OCI-LY3 (cell line): ENCODE results near the gene PIGU.

ENCODE experiments used
- H2AFZ ChIP-seq: fragments of 200-600, 300-600 bp; shearing (Covaris generic); 2 replicates; pipeline ENCODE4 v1.6.0; 2014; ENCODE audit warnings: antibody characterized with exemption, low read depth, low read length
- H3K27ac ChIP-seq: fragments of 200-600, 300-600 bp; sonication (generic); 2 replicates; pipeline ENCODE4 v1.5.1; 2014; ENCODE audit warnings: mild to moderate bottlenecking, low read length, moderate library complexity, mixed read lengths
- H3K27me3 ChIP-seq: fragments of 200-600, 300-600 bp; sonication (generic); 2 replicates; pipeline ENCODE4 v1.6.1; 2014; ENCODE audit warnings: low read depth, low read length, mixed read lengths
- H3K36me3 ChIP-seq: fragments of 200-600, 300-600 bp; sonication (generic); replicated peaks from 2 replicates; pipeline ENCODE3; 2014; ENCODE audit warnings: low read depth, low read length, mixed read lengths
- H3K4me1 ChIP-seq: fragments of 300-600, 200-600 bp; sonication (generic); 2 replicates; pipeline ENCODE4 v1.6.1; 2014; ENCODE audit warnings: low read length, mixed read lengths
- H3K4me2 ChIP-seq: fragments of 200-600, 300-600 bp; sonication (generic); 2 replicates; pipeline ENCODE4 v1.6.1; 2014; ENCODE audit warnings: low read length, mixed read lengths
- H3K4me3 ChIP-seq: fragments of 300-600, 200-600 bp; sonication (generic); 2 replicates; pipeline ENCODE4 v1.5.1; 2014; ENCODE audit warnings: antibody characterized with exemption, mild to moderate bottlenecking, low read length, moderate library complexity
- H3K79me2 ChIP-seq: fragments of 300-600, 200-600 bp; shearing (Covaris generic); 2 replicates; pipeline ENCODE4 v1.6.1; 2014; ENCODE audit warnings: mild to moderate bottlenecking, low read length, mixed read lengths
- H3K9ac ChIP-seq: fragments of 300-600, 200-600 bp; shearing (Covaris generic); 2 replicates; pipeline ENCODE4 v1.6.0; 2014; ENCODE audit warnings: mild to moderate bottlenecking, low read length, moderate library complexity
- H3K9me3 ChIP-seq: fragments of 200-600, 300-600 bp; shearing (Covaris generic); 2 replicates; pipeline ENCODE4 v1.6.1; 2014; ENCODE audit warnings: low read length, mixed read lengths; ENCODE audit not compliant: insufficient read depth
- H4K20me1 ChIP-seq: fragments of 200-600, 300-600 bp; sonication (generic); 2 replicates; pipeline ENCODE4 v1.6.1; 2016; ENCODE audit warnings: low read length, mixed read lengths; ENCODE audit not compliant: insufficient read depth
- CTCF ChIP-seq: fragments of 200-600, 300-600 bp; sonication (generic); IDR thresholded peaks from 2 replicates; pipeline ENCODE4 v1.5.1; 2014; ENCODE audit warnings: antibody characterized with exemption, low read length, low read depth
- EZH2phosphoT487 ChIP-seq: fragments of 200-600 bp; shearing (Covaris generic); IDR thresholded peaks from 2 replicates; pipeline ENCODE4 v1.6.1; 2018; ENCODE audit warnings: antibody characterized with exemption, mixed run types, low read depth

The PIGU gene

GRCh38 chr20:34541264-34541901 is 135.5 kb downstream of the PIGU start:
- Histone ChIP-seq H3K27me3 (no peaks in the 10 kb centered on the region), H3K4me3 (no peak overlapping the region), H3K9ac (no peak overlapping the region), H3K9me3 (no peaks in the 10 kb centered on the region), H3K36me3 (peaks cover 34% of the 10 kb centered on the region), H3K4me1 (peaks cover 5% of the 10 kb centered on the region; the same call in 1 of the 2 replicates), H3K79me2 (no peaks in the 10 kb centered on the region), H2AFZ (no peak overlapping the region), H3K27ac (no peak overlapping the region), H4K20me1 (no peaks in the 10 kb centered on the region), H3K4me2 (no peak overlapping the region)
- TF ChIP-seq EZH2phosphoT487, result no peak
- TF ChIP-seq CTCF, result no peak

- Histone ChIP-seq H3K4me2 (no peak overlapping the region), H3K36me3 (peaks cover 34% of the 10 kb centered on the region), H3K27ac (no peak overlapping the region), H4K20me1 (no peaks in the 10 kb centered on the region), H3K4me3 (no peak overlapping the region), H2AFZ (no peak overlapping the region), H3K9ac (no peak overlapping the region), H3K27me3 (no peaks in the 10 kb centered on the region), H3K79me2 (no peaks in the 10 kb centered on the region), H3K4me1 (peaks cover 5% of the 10 kb centered on the region; the same call in 1 of the 2 replicates), H3K9me3 (no peaks in the 10 kb centered on the region)
- TF ChIP-seq EZH2phosphoT487, result no peak
- TF ChIP-seq CTCF, result no peak
These were observed 136.2 kb downstream of the PIGU start for GRCh38 chr20:34540596-34541263.

DNA sequence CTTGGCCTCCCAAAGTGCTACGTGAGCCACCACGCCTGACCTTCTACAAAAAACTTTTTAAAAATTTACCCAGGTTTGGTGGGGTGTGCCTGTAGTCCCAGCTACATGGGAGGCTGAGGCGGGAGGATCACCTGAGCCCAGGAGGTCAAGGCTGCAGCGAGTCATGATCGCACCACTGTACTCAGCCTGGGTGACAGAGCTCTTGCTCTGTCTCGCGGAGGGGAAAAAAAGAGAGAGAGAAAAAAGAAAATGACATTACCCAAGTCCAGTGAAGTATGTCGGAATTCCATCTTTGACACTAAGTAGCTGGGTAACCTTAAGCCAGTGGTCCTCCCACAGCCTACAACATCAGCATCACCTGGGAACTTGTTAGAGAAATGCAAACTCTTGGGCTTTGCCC is 137.1 kb downstream of the PIGU start:
- no peak overlapping the region for H3K4me3 ChIP-seq
- H2AFZ ChIP-seq, result no peak overlapping the region
- H4K20me1 ChIP-seq, result no peaks in the 10 kb centered on the region
- peaks cover 43% of the 10 kb centered on the region for H3K36me3 ChIP-seq
- H3K4me2 ChIP-seq, result no peak overlapping the region
- H3K27ac ChIP-seq, result no peak overlapping the region
- no peaks in the 10 kb centered on the region for H3K27me3 ChIP-seq
- H3K9ac ChIP-seq, result no peak overlapping the region
- H3K9me3 ChIP-seq, result no peaks in the 10 kb centered on the region
- H3K4me1 ChIP-seq, result peaks cover 5% of the 10 kb centered on the region; the same call in 1 of the 2 replicates
- no peak for TF ChIP-seq CTCF
- no peak for TF ChIP-seq EZH2phosphoT487
- no peaks in the 10 kb centered on the region for H3K79me2 ChIP-seq

GRCh38 chr20:34538671-34539123 is 138.2 kb downstream of the PIGU start:
- Histone ChIP-seq H3K9ac (no peak overlapping the region), H3K4me1 (peaks cover 5% of the 10 kb centered on the region; the same call in 1 of the 2 replicates), H3K79me2 (no peaks in the 10 kb centered on the region), H3K27ac (no peak overlapping the region), H4K20me1 (no peaks in the 10 kb centered on the region), H3K4me3 (no peak overlapping the region), H3K4me2 (no peak overlapping the region), H3K9me3 (no peaks in the 10 kb centered on the region), H3K36me3 (peaks cover 45% of the 10 kb centered on the region), H2AFZ (no peak overlapping the region), H3K27me3 (no peaks in the 10 kb centered on the region)
- no peak for TF ChIP-seq EZH2phosphoT487
- TF ChIP-seq CTCF, result peak; percentile 93
